Adipocyte (in vitro differentiated cells): Measurements from ENCODE around the gene CBS.
"Not testable (repeated sequence)": the region's sequence is repeated elsewhere in the genome, so short reads cannot be mapped to it uniquely, and the experiment has no call there.

Experiments
- DNase-seq: peaks from one replicate; pipeline ENCODE4 v3.0.0-alpha.2; 2015; ENCODE audit warnings: low read depth
- H3K27me3 ChIP-seq: replicated peaks from 2 replicates; pipeline ENCODE4 v1.7.0; 2013; ENCODE audit warnings: mild to moderate bottlenecking, low read length, moderate library complexity; ENCODE audit not compliant: control insufficient read depth, insufficient read depth
- H3K36me3 ChIP-seq: 2 replicates; pipeline ENCODE4 v1.7.0; 2013; ENCODE audit warnings: low read length, mild to moderate bottlenecking, moderate library complexity; ENCODE audit not compliant: control insufficient read depth, insufficient read depth, severe bottlenecking
- H3K4me1 ChIP-seq: 2 replicates; pipeline ENCODE4 v1.7.0; 2013; ENCODE audit warnings: mild to moderate bottlenecking, low read length, moderate library complexity; ENCODE audit not compliant: control insufficient read depth, insufficient read depth
- H3K4me3 ChIP-seq: 2 replicates; pipeline ENCODE4 v1.7.0; 2013; ENCODE audit warnings: mild to moderate bottlenecking, low read length, moderate library complexity
- H3K9ac ChIP-seq: 2 replicates; pipeline ENCODE4 v1.7.0; 2013; ENCODE audit warnings: mild to moderate bottlenecking, low read length, moderate library complexity
- H3K9me3 ChIP-seq: 2 replicates; pipeline ENCODE4 v1.7.0; 2013; ENCODE audit warnings: mild to moderate bottlenecking, low read length, moderate library complexity; ENCODE audit not compliant: control insufficient read depth

CBS gene

GRCh38 chr21:43065991-43066390, 9.6 kb downstream of the CBS start:
- H3K9ac ChIP-seq, H3K4me3 ChIP-seq, H3K27me3 ChIP-seq, H3K9me3 ChIP-seq, H3K4me1 ChIP-seq, DNase-seq, H3K36me3 ChIP-seq: not testable (repeated sequence)

- not testable (repeated sequence) for H3K27me3 ChIP-seq
Measured at GRCh38 chr21:43064265-43064917, 11.2 kb downstream of the CBS start.

GRCh38 chr21:43062955-43063664, 12.5 kb downstream of the CBS start:
- H3K4me3 ChIP-seq, DNase-seq, H3K4me1 ChIP-seq, H3K9ac ChIP-seq, H3K27me3 ChIP-seq, H3K36me3 ChIP-seq, H3K9me3 ChIP-seq: not testable (repeated sequence)

More at GRCh38 chr21:43064265-43064917, 11.2 kb downstream of the CBS start:
- H3K4me1 ChIP-seq, H3K9ac ChIP-seq, H3K4me3 ChIP-seq, H3K36me3 ChIP-seq, DNase-seq, H3K9me3 ChIP-seq: not testable (repeated sequence)

- not testable (repeated sequence) for DNase-seq, H3K9me3 ChIP-seq, H3K9ac ChIP-seq, H3K36me3 ChIP-seq, H3K4me1 ChIP-seq, H3K4me3 ChIP-seq, H3K27me3 ChIP-seq
Measured at GRCh38 chr21:43053112-43053511, 22.5 kb downstream of the CBS start.

GRCh38 chr21:43045876-43046821, 29.5 kb downstream of the CBS start:
- peak; percentile 8 for DNase-seq
- H3K9me3 ChIP-seq, H3K4me1 ChIP-seq, H3K9ac ChIP-seq, H3K36me3 ChIP-seq, H3K4me3 ChIP-seq, H3K27me3 ChIP-seq: not testable (repeated sequence)

- not testable (repeated sequence) for H3K27me3 ChIP-seq, H3K9ac ChIP-seq, H3K4me1 ChIP-seq, DNase-seq, H3K4me3 ChIP-seq, H3K9me3 ChIP-seq, H3K36me3 ChIP-seq
Measured at GRCh38 chr21:43045165-43045875, 30.3 kb downstream of the CBS start.

GRCh38 chr21:43044547-43044946, 31.1 kb downstream of the CBS start:
- not testable (repeated sequence) for H3K9me3 ChIP-seq

GRCh38 chr21:43043291-43043690, 32.3 kb downstream of the CBS start:
- H3K4me3 ChIP-seq, H3K9ac ChIP-seq, H3K9me3 ChIP-seq, H3K36me3 ChIP-seq, DNase-seq, H3K4me1 ChIP-seq, H3K27me3 ChIP-seq: not testable (repeated sequence)

More at GRCh38 chr21:43044547-43044946, 31.1 kb downstream of the CBS start:
- not testable (repeated sequence) for DNase-seq, H3K9ac ChIP-seq, H3K4me3 ChIP-seq, H3K36me3 ChIP-seq, H3K4me1 ChIP-seq, H3K27me3 ChIP-seq

- not testable (repeated sequence) for H3K9ac ChIP-seq
Measured at GRCh38 chr21:43042169-43042568, 33.5 kb downstream of the CBS start.

GRCh38 chr21:43038659-43039044, 37.0 kb downstream of the CBS start:
- not testable (repeated sequence) for H3K9me3 ChIP-seq, H3K4me3 ChIP-seq, H3K4me1 ChIP-seq, DNase-seq, H3K9ac ChIP-seq, H3K36me3 ChIP-seq, H3K27me3 ChIP-seq

More at GRCh38 chr21:43042169-43042568, 33.5 kb downstream of the CBS start:
- DNase-seq, H3K27me3 ChIP-seq, H3K4me1 ChIP-seq, H3K4me3 ChIP-seq, H3K36me3 ChIP-seq, H3K9me3 ChIP-seq: not testable (repeated sequence)
